ENCODE measurements around the gene SLC25A25. TPM values are rescaled to one million over a fixed set of nuclear protein-coding genes. Genes with fewer than 3 reads are reported as not detected.

Gene SLC25A25
- total RNA-seq, 1 donor from 2014 or later = 34.7 TPM

- ATAC-seq (no peak), DNase-seq (no peak)
- no peak for TF ChIP-seq CTCF (IDR thresholded peaks at IDR 0.05)
- Histone ChIP-seq H3K27me3 (no peaks in the 10 kb centered on the region), H3K4me1 (no peaks in the 10 kb centered on the region), H3K9me3 (no peaks in the 10 kb centered on the region), H3K36me3 (no peaks in the 10 kb centered on the region), H3K4me3 (no peak overlapping the region), H3K27ac (no peak overlapping the region)
- intact Hi-C loops (cut with DNase I) = no loop called here
Measured at GRCh38 chr9:128047231-128047630, 20.8 kb upstream of the SLC25A25 start.

- Histone ChIP-seq H3K9me3 (no peaks in the 10 kb centered on the region), H3K4me3 (no peak overlapping the region), H3K4me1 (no peaks in the 10 kb centered on the region), H3K27me3 (no peaks in the 10 kb centered on the region), H3K36me3 (no peaks in the 10 kb centered on the region), H3K27ac (no peak overlapping the region)
- intact Hi-C loops (cut with DNase I) = no loop called here
- DNase-seq (no peak), ATAC-seq (peak; percentile 46)
- no peak for TF ChIP-seq CTCF (IDR thresholded peaks at IDR 0.05)
Measured at GRCh38 chr9:128048663-128049062, 19.4 kb upstream of the SLC25A25 start.

GRCh38 chr9:128049843-128050242 lies 18.2 kb upstream of the SLC25A25 start:
- ATAC-seq (no peak), DNase-seq (no peak)
- intact Hi-C loops (cut with DNase I) = no loop called here
- Histone ChIP-seq H3K27ac (no peak overlapping the region), H3K27me3 (no peaks in the 10 kb centered on the region), H3K36me3 (no peaks in the 10 kb centered on the region), H3K4me3 (no peak overlapping the region), H3K4me1 (peaks cover 7% of the 10 kb centered on the region), H3K9me3 (no peaks in the 10 kb centered on the region)
- no peak for TF ChIP-seq CTCF (IDR thresholded peaks at IDR 0.05)

DNA sequence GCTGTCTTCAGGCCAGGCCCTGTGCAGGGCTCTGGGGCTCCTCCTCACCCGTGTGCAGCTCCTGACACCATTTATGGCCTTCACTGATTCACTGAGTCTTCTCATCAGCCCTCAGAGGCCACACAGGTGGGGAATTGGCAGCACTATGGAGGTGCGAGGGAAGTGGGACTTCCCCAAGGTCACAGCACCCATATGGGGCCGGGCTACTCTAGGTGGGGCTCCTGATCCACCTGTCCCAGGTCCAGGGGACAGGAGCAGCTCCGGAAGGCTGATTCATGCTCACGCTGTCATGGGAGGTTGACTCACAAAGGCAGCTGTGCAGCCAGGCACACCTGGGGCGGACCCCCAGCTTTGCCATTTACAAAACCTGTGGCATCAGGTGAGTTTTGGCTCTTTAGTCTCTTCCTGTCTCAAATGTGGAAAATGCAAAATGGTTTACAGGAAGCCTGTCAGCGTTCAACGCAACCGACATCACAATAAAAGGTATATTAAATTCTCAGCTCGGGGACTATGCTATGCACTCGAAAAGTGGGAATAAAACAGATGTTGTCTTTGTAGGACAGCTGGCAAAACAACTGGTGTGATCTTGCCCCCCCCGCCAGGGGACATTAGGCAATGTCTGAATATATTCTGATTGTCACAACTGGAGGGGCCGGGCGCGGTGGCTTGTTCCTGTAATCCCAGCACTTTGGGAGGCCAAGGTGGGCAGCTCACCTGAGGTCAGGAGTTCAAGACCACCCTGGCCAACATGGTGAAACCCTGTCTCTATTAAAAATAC lies 15.9 kb upstream of the SLC25A25 start:
- ATAC-seq = no peak

DNA sequence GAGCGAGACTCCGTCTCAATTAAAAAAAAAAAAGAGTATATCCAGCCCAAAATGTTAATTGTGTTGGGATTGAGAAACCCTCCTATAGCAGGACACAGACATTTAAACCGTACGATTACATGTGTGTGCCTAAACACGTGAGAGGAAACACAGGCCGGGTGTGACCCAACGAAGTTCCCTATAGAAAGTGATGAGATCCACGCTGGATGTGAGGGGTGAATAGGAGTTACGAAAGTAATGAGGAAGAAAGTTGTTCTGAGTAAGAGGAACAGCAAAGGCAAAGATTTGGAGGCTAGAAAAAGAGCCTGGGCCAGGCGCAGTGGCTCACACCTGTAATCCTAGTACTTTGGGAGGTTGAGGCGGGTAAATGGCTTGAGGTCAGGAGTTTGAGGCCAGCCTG lies 14.5 kb upstream of the SLC25A25 start:
- Histone ChIP-seq H3K9me3 (no peaks in the 10 kb centered on the region), H3K4me1 (peaks cover 37% of the 10 kb centered on the region), H3K36me3 (no peaks in the 10 kb centered on the region), H3K27me3 (no peaks in the 10 kb centered on the region), H3K27ac (peak overlapping the region; percentile 20), H3K4me3 (no peak overlapping the region)
- intact Hi-C loops (cut with DNase I) = no loop called here
- DNase-seq (peak; percentile 69), ATAC-seq (peak; percentile 59)
- TF ChIP-seq CTCF (IDR thresholded peaks at IDR 0.05) = no peak

More for the DNA sequence above, 15.9 kb upstream of the SLC25A25 start:
- no peak overlapping the region for H3K27ac ChIP-seq
- no peaks in the 10 kb centered on the region for H3K27me3 ChIP-seq
- H3K9me3 ChIP-seq = no peaks in the 10 kb centered on the region
- H3K4me1 ChIP-seq = peaks cover 27% of the 10 kb centered on the region
- H3K4me3 ChIP-seq = no peak overlapping the region
- DNase-seq = no peak
- TF ChIP-seq CTCF (IDR thresholded peaks at IDR 0.05) = no peak
- H3K36me3 ChIP-seq = no peaks in the 10 kb centered on the region
- intact Hi-C loops (cut with DNase I) = no loop called here

Data from upper lobe of right lung (tissue), 1 donor.